Stimulated activated CD8-positive, alpha-beta memory T cell treated with anti-CD3 and anti-CD28 coated beads, Interleukin-7, amount 100 ng/mL, for 48 hours (primary cell): Measurements from ENCODE around the gene CNTN4.
"Not testable (repeated sequence)": the region's sequence is repeated elsewhere in the genome, so short reads cannot be mapped to it uniquely, and the experiment has no call there.

Experiments
- DNase-seq, 2 donors: peaks; one replicate each; pipeline ENCODE4 v3.0.0-alpha.2; 2020; ENCODE audit warnings: low read depth in 1 of 2; ENCODE audit errors: extremely low read depth in 1 of 2

CNTN4 gene

DNA sequence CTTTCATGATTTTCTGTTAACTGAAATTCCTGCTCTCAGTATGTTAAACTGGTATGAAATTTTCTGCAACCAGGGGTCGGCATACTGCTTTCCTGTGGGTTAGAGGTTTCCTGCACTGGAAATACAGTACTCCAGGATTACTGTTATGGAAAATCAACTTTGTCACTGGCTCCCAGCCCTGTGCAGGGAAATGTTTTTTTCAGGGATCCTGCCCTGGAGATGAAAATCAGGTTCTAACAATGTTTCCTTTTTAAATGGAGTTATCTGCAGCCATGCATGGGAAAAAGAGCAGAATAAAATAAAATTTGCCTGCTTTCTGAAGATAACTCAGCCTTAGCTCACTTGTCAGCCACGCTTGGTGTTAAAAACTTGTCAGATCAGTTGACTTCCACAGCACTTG is 791.1 kb downstream of the CNTN4 start:
- DNase-seq: no peak

DNA sequence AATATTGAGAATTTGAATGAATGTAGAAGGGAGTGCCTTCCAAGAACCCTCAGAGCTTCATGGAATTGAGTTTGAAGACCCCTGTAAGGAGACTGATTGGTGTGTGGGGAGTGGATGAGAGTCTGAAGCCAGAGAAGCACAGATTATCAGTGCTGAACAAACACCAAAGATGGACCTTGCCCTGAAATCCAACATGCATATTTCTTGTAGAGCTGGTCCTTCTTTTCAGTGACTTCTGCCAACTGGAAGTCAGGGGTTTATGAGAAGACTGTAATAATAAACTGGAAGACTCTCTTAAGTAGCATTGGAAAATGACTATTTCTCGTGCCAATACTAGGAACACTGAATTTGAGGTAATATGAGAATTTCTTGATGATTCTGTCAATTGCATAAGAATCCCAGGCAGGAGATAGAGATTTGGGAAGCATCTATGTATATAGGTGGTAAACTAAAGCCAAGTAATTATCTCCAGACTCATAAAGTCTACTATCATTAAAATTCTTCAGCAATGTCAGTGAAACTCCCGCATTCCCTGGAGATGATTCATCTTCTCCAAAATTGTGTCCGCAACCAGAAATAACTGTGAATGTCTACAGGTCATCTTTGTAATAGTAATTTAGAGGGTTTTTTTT is 797.8 kb downstream of the CNTN4 start:
- DNase-seq: no peak

DNA sequence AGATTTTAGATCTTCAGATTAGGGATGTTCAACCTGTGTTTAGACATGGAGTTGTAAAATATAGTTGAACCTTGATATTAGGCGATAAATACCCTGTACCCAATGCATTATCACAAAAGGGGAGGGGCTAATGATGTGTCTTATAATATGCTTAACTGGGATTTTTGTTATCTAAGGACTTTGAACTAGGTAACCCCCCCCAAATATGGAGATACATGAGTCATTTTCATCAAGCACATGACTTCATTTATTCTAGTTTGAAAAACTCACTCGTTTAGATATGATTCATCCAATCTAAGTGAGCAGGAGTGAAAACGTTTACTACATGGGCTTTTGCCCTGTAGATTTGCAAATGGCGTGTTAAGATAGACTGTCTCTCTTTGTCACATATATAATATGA is 799.2 kb downstream of the CNTN4 start:
- no peak for DNase-seq

DNA sequence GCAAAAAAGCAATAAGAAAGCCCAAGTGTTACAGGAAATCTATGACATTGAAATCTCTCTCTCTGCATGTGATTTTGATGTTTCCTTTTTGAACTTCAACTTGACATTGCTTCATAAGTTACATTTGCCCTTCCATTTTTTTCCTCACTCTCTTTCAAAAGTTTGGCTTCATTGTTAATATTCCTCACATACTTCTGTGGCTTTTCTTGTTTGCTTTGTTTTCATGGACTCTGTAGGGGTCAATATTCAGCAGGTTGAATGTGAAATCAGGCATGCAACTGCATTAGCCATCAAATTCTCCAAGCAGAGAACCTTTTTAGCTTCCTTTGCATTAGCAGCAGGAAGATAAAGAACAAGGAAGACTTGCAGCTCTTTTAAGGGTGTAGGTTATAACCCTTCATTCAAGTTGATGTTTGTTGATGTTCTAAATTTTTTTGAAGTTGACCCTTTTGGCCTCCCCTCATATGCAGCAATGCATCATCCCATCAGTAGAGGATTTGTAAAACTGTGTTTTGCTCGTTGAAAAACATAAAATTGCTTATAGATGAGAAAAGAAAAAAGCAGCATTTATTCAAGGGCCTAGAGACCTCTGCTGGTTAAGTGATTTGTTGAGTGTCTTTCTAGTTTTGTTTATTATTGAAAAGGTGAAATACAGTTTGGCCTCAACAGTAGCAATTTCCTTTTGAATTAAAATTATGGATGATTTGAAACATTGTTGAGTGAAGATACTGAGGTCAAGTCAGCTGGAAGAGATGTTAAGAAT is 800.1 kb downstream of the CNTN4 start:
- no peak for DNase-seq

DNA sequence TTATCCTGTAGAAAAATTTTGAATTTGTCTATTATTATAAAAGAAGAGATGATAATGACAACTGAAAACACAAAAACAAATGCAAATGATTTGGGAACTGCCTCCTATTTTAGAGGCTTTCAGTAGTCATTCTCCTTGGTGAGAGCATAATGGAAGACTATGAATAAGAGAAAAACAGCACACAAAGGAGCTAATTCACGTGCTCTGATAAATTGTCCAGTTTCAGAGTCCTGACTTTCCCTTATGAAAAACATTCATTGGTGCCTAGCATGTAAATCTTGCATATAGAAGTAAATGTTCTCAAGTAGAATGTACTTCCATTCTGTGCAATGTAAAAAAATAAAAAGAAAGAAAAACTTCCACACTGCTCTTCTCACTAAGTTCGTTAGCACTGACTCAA is 805.4 kb downstream of the CNTN4 start:
- DNase-seq: no peak

DNA sequence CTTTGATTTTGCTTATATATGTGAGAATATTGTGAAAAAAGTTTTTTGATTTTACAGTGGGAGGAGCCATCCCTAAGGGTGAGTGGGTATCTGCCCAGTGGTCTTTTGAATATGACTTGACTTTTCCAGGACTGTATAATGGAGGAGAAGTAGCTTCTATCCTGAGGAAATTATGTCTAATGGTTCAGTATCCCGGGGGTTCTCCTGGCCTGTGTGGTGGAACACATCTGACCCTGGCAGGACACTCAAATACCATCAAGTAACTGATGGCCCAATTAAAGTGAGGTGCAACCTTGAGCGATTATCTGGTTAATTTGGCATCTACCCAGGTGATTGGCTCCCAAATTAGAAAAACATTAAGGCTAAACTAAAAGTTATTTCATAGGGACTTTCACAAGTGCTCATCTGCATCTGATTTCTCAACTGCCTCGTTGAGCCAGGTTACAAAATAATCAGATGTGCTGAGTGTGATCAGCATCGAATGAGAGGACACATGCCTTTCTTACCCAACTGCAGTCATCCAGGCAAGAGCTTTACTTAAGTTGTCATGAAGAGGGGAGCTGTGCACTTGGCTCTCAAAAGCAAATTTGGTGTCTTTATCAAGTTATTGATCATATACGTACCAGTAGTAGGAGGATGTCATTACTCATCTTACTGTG is 810.2 kb downstream of the CNTN4 start:
- no peak for DNase-seq

DNA sequence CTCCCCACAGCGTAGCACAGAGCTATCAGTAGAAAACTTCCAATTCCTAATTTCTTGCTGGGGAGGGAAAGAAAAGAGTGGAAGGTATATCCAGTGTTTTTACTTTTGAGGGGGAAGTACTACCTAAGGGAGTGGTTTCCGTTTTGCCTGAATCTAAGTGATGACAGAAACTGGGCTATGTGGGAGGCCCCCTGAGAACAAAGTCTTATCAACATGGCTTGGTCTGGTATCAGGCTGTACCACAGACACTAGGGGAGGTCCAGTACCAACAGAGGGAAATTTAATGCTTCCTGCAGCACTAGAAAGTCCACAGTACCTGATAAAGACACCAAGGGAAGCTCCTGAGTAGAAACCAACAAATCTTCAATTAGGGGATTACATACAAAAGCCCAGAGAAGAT is 812.3 kb downstream of the CNTN4 start:
- DNase-seq: no peak

DNA sequence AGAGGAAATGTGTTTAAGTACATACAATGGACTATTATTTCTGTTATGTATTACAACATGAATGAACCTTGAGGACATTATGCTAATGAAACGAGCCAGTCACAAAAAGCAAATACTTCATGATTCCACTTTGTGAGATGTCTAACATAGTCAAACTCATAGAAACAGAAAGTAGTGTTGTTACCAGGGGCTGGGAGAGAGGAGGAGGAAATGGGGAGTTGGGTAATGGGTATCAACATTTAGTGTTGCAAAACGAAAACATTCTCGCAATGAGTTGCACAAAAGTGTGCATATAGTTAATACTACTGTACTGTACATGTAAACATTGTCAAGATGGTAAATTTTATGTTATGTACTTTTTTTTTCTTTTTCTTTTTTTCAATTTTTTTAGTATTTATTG is 817.2 kb downstream of the CNTN4 start:
- DNase-seq: no peak

DNA sequence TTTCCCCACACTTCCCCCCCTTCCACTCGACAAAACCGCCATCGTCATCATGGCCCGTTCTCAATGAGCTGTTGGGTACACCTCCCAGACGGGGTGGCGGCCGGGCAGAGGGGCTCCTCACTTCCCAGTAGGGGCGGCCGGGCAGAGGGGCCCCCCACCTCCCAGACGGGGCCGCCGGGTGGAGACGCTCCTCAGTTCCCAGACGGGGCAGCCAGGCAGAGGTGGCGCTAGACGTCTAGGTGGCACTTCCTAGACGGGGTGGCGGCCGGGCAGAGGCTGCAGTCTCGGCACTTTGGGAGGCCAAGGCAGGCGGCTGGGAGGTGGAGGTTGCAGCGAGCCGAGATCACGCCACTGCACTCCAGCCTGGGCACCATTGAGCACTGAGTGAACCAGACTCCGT is 818.0 kb downstream of the CNTN4 start:
- DNase-seq: not testable (repeated sequence)

DNA sequence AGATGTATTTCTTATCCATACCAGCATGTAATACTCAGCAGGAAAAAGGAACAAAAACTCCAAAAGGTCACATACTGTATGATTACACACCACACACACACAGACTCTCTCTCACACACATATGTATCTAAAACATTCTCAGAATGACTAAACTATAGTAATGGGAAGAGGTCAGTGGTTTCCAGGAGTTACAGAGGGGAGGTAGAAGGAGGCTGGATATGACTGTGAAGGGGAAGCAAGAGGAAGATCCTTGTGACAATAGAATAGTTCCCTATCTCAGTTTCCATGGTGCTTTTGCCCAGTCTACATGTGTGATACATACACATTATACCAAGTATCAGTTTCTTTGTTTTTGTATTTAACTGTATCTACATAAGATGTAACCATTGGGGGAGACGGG is 821.4 kb downstream of the CNTN4 start:
- DNase-seq: no peak

DNA sequence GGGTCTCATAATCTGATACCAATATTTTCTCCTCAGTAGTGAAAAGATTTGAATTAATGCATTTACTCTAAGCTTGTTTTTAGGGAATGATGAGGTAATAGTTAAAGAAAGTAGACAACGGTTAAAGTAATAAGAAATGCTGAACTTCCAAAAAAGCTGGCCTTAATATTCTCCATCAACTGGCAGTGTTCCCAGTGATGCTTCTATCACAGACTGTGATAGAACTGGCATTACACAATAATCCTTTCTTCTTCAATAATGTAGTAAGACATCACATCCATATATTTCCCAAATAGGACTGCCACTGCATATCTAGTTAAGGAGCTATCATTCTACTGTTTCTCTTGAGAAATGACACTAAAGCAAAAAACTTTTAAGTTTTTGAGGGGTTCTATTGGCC is 822.8 kb downstream of the CNTN4 start:
- no peak for DNase-seq

DNA sequence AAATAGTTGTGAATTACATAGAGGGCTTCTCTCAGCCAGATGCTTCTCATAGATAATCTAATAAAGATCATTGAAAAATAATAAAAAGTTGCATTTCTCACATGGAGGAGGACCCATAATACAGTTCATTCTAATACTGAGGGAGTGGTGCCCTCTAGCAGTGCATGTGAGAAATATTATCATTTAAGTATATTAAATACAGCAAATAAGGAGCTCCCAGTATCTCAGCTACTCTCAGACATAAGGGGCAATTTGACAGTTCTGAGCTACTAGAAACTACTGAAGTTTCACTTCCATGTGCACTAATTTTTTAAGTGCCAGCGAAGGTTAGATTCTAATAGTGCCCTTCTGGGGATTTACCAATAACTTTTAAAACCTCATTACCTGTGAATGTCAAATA is 823.2 kb downstream of the CNTN4 start:
- no peak for DNase-seq

DNA sequence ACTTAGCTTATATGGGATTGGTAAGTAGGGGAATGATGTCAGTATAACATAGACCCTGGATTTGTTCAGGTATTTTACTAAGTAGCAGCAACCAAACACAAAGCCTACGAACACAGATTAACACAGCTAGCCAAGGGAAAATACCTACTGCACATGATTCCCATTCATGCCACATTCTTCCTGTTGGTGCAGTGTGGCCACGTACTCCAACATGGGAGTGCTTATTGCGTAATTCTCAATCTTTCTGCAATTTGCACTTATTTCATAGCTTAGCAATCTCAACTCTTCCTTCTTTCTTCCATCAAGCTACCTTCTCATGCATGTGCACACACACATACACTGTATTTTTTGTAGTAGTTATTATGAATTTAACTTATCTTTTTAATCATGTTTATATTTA is 824.7 kb downstream of the CNTN4 start:
- DNase-seq: no peak

DNA sequence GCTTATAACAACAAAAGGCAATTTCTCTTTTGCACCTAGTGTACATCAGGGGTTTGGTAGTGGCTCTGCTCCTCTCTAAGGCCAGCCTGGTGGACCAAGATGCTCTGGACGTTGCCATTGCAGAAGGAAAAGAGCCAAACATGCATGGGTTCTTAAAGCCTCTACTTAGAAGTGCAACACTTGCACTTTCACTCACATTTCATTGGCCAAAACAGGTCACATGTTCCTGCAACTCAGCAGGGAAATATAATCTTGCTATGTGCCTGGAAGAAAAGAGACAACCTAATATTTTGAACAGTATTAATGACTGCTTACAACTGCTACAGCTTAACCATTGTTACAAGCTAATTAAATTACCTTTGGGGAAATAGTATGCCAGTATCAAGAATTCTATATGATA is 828.6 kb downstream of the CNTN4 start:
- DNase-seq: no peak

DNA sequence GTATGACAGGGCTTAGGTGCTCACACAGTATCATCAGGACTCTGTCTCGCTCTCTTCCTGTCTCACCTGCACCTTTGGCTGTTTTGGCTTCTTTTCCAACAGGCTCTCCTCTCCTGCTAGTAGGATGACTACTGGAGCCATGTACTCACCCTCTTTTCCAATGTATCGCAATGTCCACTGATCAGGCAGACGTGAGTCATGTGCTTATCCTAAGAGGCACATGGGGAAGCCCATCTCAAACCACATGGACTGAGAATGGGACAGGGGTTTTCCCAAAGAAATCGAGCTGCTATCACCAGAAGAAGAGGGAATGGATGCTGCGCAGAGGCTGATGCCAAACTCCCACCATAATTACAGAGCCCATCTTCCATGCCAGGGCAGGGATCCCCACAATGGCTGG is 830.9 kb downstream of the CNTN4 start:
- no peak for DNase-seq

DNA sequence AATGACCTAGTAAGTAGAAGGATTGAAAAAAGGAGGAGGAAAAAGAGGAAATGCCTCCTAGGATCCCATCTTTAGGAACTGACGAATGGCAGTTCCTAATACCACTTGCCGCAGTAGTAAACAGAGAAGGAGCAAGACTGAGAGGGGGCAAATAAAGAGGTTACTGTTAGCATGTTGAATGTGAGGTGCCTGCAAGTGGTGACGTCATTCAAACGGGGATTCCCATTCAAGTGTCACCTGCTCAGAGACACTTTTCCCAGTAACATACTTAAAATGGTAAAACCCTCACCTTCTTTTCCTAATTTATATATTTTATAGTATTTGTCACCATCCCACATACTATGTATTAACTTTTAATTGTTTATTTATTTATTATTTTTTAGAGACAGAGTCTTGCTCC is 832.6 kb downstream of the CNTN4 start:
- no peak for DNase-seq

DNA sequence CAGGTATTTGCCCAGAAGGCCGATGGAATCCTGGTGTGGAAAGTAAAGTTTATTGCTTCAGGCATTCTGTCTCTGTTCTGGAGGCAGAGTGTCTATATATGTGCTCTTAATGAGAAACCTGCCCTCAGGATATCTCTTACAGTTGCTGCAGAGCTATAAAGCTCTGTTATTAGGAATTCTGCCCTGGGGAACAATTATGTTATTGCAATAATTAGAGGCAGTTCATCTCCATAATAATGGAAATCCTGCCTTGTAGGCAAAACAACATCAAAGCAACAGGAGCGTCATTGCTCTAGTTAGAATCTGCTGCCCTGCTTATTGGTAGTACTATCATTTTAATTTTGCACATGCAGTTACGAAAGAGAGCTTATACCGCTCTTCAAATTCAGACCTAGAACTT is 835.9 kb downstream of the CNTN4 start:
- DNase-seq: no peak

DNA sequence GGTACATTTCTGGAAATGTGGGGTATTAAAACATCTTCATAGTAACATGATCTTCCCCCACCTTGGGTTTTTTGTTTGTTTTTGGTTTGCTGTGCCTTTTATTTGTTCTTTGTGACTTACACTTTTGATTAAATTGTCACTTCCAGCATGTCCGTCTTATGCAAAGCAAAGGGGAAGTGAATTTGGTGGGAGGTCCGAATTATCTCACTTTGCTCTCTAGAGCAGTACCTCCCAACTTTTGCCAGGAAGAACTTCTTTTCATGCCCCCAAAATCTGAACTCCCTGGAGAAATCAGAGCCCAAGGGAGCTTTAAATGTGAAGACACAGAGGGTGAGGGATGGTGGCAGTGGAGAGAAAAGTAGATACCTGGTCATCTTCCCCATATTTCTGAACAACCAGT is 838.4 kb downstream of the CNTN4 start:
- DNase-seq: no peak

DNA sequence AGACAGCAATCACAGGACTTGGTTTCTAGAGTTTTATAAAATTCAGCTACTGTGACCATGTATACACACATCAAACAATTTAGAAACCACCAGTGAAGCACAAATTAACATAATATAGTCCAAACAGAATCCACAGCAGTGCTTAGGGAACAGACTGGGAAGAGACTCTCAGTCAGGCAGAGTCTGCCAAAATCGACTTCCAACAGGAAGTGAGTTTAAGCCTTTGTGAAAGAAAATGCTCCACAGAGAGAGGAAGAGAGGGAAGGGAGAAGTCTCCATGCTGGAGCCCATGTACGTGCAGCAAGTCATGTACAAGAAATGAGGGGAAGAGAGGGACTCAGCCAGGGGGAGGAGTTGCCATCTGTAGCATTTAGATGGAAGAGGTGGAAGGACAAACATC is 838.9 kb downstream of the CNTN4 start:
- DNase-seq: no peak

DNA sequence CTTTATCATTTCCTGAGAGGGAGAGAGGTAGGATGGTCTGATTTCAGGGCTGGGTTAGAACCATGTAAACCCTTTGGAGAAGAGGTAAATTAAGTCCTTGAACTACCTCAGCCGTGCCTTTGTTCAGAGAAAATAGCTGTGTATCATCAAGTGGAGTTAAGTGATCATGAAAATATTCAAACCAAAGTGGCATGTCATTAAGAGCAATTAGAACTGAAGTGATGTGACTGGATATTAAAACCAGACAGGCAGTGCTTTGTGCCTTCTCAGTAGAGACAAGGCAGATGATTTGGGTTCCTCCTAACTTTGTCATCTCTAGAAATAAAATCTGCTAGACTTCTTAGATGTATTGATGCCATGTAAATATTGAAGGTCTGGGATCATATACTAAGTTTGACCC is 840.0 kb downstream of the CNTN4 start:
- no peak for DNase-seq

DNA sequence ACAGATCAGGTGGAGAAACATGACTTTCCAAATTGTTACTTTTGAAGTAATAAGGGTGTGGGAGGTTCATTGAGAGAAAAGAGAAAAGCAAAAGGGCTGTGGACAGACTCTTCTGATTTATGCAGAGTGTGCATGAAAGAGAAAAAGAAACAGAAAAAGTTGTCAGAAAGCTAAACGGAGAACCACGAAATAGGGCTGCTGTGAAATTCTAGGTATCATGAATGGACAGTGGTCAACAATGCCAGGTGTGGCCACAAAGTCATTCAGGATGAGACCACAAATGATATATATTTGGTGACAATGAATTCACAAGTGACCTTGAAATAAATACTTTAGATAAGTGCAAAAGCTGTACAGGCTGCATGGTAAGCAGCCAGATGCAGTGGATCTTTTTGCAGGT is 841.4 kb downstream of the CNTN4 start:
- no peak for DNase-seq

DNA sequence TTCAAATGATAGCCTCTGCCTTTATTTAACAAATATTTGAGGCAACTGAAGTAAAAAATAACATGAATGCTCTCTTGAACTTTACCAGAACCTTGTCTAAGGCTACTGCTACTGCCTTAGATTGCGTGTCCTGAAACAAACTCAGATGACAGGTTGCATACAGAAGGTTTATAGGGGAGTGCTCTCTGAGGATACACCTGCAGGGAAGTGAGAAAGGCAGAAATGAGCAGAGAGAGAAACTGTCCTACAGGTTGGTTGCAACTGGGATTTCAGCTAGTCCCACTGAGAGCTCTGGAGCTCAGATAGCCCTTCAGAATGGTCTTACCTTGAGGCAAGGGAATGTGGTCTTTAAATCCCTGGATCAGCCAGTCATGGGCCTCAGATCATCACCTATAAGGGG is 846.0 kb downstream of the CNTN4 start:
- DNase-seq: no peak
